ENCODE results near the gene AMACR. TPM values are rescaled to one million over a fixed set of nuclear protein-coding genes. Genes with fewer than 3 reads are reported as not detected.
"Not testable (repeated sequence)": the region's sequence is repeated elsewhere in the genome, so short reads cannot be mapped to it uniquely, and the experiment has no call there.

AMACR gene
- total RNA-seq, 2 donors from 2014 or later: 7.3 to 10.3 TPM

- intact Hi-C loops (cut with DNase I): no loop called here
- no peak for DNase-seq
- no peak for ATAC-seq
Observed at GRCh38 chr5:34014626-34015025, 6.8 kb upstream of the AMACR start.

- intact Hi-C loops (cut with DNase I): no loop called here
- ATAC-seq (no peak), DNase-seq (no peak)
Observed at GRCh38 chr5:34013547-34013946, 5.7 kb upstream of the AMACR start.

- DNase-seq (no peak), ATAC-seq (no peak)
- intact Hi-C loops (cut with DNase I): no loop called here
Observed at GRCh38 chr5:34012791-34013190, 4.9 kb upstream of the AMACR start.

- intact Hi-C loops (cut with DNase I): no loop called here
- ATAC-seq: no peak
- DNase-seq: no peak
Observed at GRCh38 chr5:34011536-34011935, 3.7 kb upstream of the AMACR start.

GRCh38 chr5:34010146-34010545 is 2.3 kb upstream of the AMACR start:
- ATAC-seq; intact Hi-C loops (cut with DNase I); DNase-seq: not testable (repeated sequence)

GRCh38 chr5:34009610-34010009 is 1.8 kb upstream of the AMACR start:
- intact Hi-C loops (cut with DNase I): loop anchor here in 1 of 2 donors (5.0 kb wide), 1 partner anchor 458 kb away; no protein-coding TSS in a partner anchor
- DNase-seq: no peak
- no peak for ATAC-seq

GRCh38 chr5:34008802-34009201 is 952 bp upstream of the AMACR start:
- ATAC-seq: no peak
- no peak for DNase-seq
- intact Hi-C loops (cut with DNase I): loop anchor here in 1 of 2 donors (5.0 kb wide), 1 partner anchor 458 kb away; no protein-coding TSS in a partner anchor

GRCh38 chr5:34007201-34007620 is 639 bp downstream of the AMACR start:
- DNase-seq: no peak
- peak in 1 of 2 donors; percentile 31 for ATAC-seq
- intact Hi-C loops (cut with DNase I): loop anchor here in 1 of 2 donors (5.0 kb wide), 1 partner anchor 460 kb away; no protein-coding TSS in a partner anchor

GRCh38 chr5:34005681-34006080 is 2.2 kb downstream of the AMACR start:
- intact Hi-C loops (cut with DNase I): loop anchor here in 1 of 2 donors (5.0 kb wide), 1 partner anchor 462 kb away; no protein-coding TSS in a partner anchor
- no peak for ATAC-seq
- DNase-seq: no peak

GRCh38 chr5:34005211-34005610 is 2.6 kb downstream of the AMACR start:
- DNase-seq (no peak), ATAC-seq (no peak)
- intact Hi-C loops (cut with DNase I): loop anchor here in 1 of 2 donors (5.0 kb wide), 1 partner anchor 462 kb away; no protein-coding TSS in a partner anchor

GRCh38 chr5:34003941-34004340 is 3.9 kb downstream of the AMACR start:
- DNase-seq: no peak
- intact Hi-C loops (cut with DNase I): no loop called here
- no peak for ATAC-seq

GRCh38 chr5:34002629-34003328 is 5.1 kb downstream of the AMACR start:
- intact Hi-C loops (cut with DNase I): no loop called here
- peak; percentile 13 to 53 for ATAC-seq
- no peak for DNase-seq

- no peak for DNase-seq
- intact Hi-C loops (cut with DNase I): no loop called here
- peak in 1 of 2 donors; percentile 40 for ATAC-seq
Observed at GRCh38 chr5:34001241-34001841, 6.5 kb downstream of the AMACR start.

GRCh38 chr5:33999978-34000377 is 7.9 kb downstream of the AMACR start:
- intact Hi-C loops (cut with DNase I): loop anchor here in 1 of 2 donors (10.0 kb wide), 1 partner anchor 465 kb away; no protein-coding TSS in a partner anchor
- ATAC-seq: no peak

GRCh38 chr5:33997331-33997983 is 10.4 kb downstream of the AMACR start:
- ATAC-seq (peak; percentile 81 to 82), DNase-seq (peak; percentile 56)
- intact Hi-C loops (cut with DNase I): loop anchor here in 1 of 2 donors (10.0 kb wide), 1 partner anchor 467 kb away; no protein-coding TSS in a partner anchor

More at GRCh38 chr5:33999978-34000377, 7.9 kb downstream of the AMACR start:
- no peak for DNase-seq

- intact Hi-C loops (cut with DNase I): loop anchor here in 1 of 2 donors (10.0 kb wide), 1 partner anchor 469 kb away; no protein-coding TSS in a partner anchor
Observed at GRCh38 chr5:33995865-33996264, 12.0 kb downstream of the AMACR start.

GRCh38 chr5:33994845-33995244 is 13.0 kb downstream of the AMACR start:
- ATAC-seq (peak in 1 of 2 donors; percentile 52), DNase-seq (no peak)
- intact Hi-C loops (cut with DNase I): loop anchor here in 1 of 2 donors (10.0 kb wide), 1 partner anchor 470 kb away; no protein-coding TSS in a partner anchor

More at GRCh38 chr5:33995865-33996264, 12.0 kb downstream of the AMACR start:
- no peak for DNase-seq
- no peak for ATAC-seq

- intact Hi-C loops (cut with DNase I): loop anchor here in 1 of 2 donors (10.0 kb wide), 1 partner anchor 472 kb away; no protein-coding TSS in a partner anchor
- DNase-seq (no peak), ATAC-seq (no peak)
Observed at GRCh38 chr5:33992864-33993263, 15.0 kb downstream of the AMACR start.

GRCh38 chr5:33985447-33985846 is 22.4 kb downstream of the AMACR start:
- intact Hi-C loops (cut with DNase I): no loop called here
- no peak for DNase-seq
- no peak for ATAC-seq

All from left cardiac atrium (tissue), 4 donors.